Keratinocyte (primary cell): ENCODE data around the gene PKHD1.

Experiments used
- CTCF ChIP-seq, 3 experiments: IDR thresholded peaks in 1 of 3; conservative IDR thresholded peaks in 1 of 3; optimal IDR thresholded peaks in 1 of 3; 2 replicates in 2 of 3; 3 replicates in 1 of 3; pipeline versions ENCODE3 to v1.5.1; 2011; ENCODE audit warnings: low read length in 3 of 3, mild to moderate bottlenecking in 3 of 3, moderate library complexity in 2 of 3, control low read depth in 1 of 3, inconsistent platforms in 1 of 3; ENCODE audit not compliant: insufficient read depth in 2 of 3; ENCODE audit errors: extremely low read depth in 1 of 3
- EZH2 ChIP-seq: IDR thresholded peaks from one replicate; pipeline ENCODE4 v1.6.1; 2012; ENCODE audit warnings: inconsistent platforms, mild to moderate bottlenecking, low read length, moderate library complexity

GRCh38 chr6:51737580-51738360 is 349.6 kb downstream of the PKHD1 start:
- TF ChIP-seq CTCF (optimal IDR thresholded peaks at IDR 0.05 in 1 of 3, IDR thresholded peaks at IDR 0.05 in 1 of 3, conservative IDR thresholded peaks at IDR 0.05 in 1 of 3; ENCODE audit: extremely low read depth in 1 of 3, insufficient read depth in 2 of 3, low read length in 3 of 3), result no peak
- no peak for TF ChIP-seq EZH2
